WI38 (cell line): Measurements from ENCODE around the gene TOM1L2.

ENCODE experiments used
- H3K4me3 ChIP-seq: 2 replicates; pipeline ENCODE4 v1.5.1; 2011; ENCODE audit warnings: low read depth, mild to moderate bottlenecking, control low read depth, low read length
- CTCF ChIP-seq: IDR thresholded peaks from 2 replicates; pipeline ENCODE4 v1.5.1; 2012; ENCODE audit warnings: low read depth, mild to moderate bottlenecking, control low read depth, low read length

Gene TOM1L2

GRCh38 chr17:17805575-17805974, 166.6 kb downstream of the TOM1L2 start:
- H3K4me3 ChIP-seq: no peak overlapping the region

GRCh38 chr17:17804007-17804406, 168.2 kb downstream of the TOM1L2 start:
- H3K4me3 ChIP-seq: no peak overlapping the region
- no peak for TF ChIP-seq CTCF

More at GRCh38 chr17:17805575-17805974, 166.6 kb downstream of the TOM1L2 start:
- no peak for TF ChIP-seq CTCF

- no peak for TF ChIP-seq CTCF
- H3K4me3 ChIP-seq: no peak overlapping the region
Observed at GRCh38 chr17:17801800-17802481, 170.3 kb downstream of the TOM1L2 start.

- H3K4me3 ChIP-seq: no peak overlapping the region
- TF ChIP-seq CTCF: no peak
Observed at GRCh38 chr17:17800504-17801021, 171.6 kb downstream of the TOM1L2 start.

- TF ChIP-seq CTCF: no peak
Observed at GRCh38 chr17:17798573-17799255, 173.5 kb downstream of the TOM1L2 start.

GRCh38 chr17:17798010-17798556, 174.1 kb downstream of the TOM1L2 start:
- TF ChIP-seq CTCF: no peak

More at GRCh38 chr17:17798573-17799255, 173.5 kb downstream of the TOM1L2 start:
- no peak overlapping the region for H3K4me3 ChIP-seq

More at GRCh38 chr17:17798010-17798556, 174.1 kb downstream of the TOM1L2 start:
- H3K4me3 ChIP-seq: no peak overlapping the region
